GM12864 (cell line): ENCODE measurements around the gene CLIC1.

Source experiments
- DNase-seq: peaks from one replicate; pipeline ENCODE4 v3.0.0-alpha.2; 2011; ENCODE audit warnings: low read depth
- H3K4me3 ChIP-seq: 2 replicates; pipeline ENCODE4 v1.5.1; 2011; ENCODE audit warnings: mild to moderate bottlenecking, low read depth, low read length, control low read depth
- CTCF ChIP-seq: IDR thresholded peaks from 2 replicates; pipeline ENCODE4 v1.5.1; 2011; ENCODE audit warnings: low read depth, mild to moderate bottlenecking, moderate library complexity, low read length, control low read depth, inconsistent platforms; ENCODE audit errors: missing control alignments

The CLIC1 gene

GRCh38 chr6:31681135-31681671, 55.1 kb downstream of the CLIC1 start:
- TF ChIP-seq CTCF, result peak; percentile 15
- no peak for DNase-seq
- peak overlapping the region; percentile 44 for H3K4me3 ChIP-seq
